Measurements from ENCODE around the gene KRTAP9-4. TPM values are rescaled to one million over a fixed set of nuclear protein-coding genes. Genes with fewer than 3 reads are reported as not detected.

KRTAP9-4 gene
- total RNA-seq, 1 experiment from 2014 or later: not detected

DNA sequence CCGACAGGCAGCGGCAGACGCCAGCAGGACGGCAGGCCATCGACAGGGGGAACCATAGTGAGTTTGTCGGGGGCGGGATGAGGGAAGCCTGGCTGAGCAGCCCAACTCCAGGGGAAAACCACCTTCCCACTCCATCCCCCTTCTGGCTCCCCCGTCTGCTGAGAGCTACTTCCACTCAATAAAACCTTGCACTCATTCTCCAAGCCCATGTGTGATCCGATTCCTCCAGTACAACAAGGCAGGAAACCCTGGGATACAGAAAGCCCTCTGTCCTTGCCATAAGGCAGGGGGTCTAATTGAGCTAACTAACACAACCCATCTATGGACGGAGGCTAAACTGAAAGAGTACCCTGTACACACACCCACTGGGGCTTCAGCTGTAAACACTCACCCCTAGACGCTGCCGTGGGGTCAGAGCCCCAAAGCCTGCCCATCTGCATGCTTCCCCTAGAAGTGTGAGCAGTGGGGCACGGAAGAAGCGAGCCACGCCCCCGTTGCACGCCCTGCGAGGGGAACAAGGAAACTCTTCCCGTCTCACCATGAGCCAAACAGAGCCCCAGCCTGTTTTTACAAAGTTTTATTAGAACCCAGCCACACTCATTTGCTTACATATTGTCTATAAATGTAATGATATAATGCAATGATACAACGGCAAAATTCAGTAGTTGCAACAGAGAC, 49.1 kb downstream of the KRTAP9-4 start:
- no peaks in the 10 kb centered on the region for H3K27me3 ChIP-seq
- H3K9me3 ChIP-seq: peaks cover 5% of the 10 kb centered on the region; the same call in 1 of the 2 replicates
- DNase-seq: no peak
- H3K4me3 ChIP-seq: no peak overlapping the region
- H3K36me3 ChIP-seq: no peaks in the 10 kb centered on the region

Other genes starting within 250 kb of the KRTAP9-4 start
- not detected in 2 replicates for gene KRTAP3-2, start 249.8 kb upstream of the KRTAP9-4 start, total RNA-seq (2014; rRNA removed; shearing (Covaris generic); ENCODE audit: low replicate concordance)
- gene KRTAP3-1, start 240.6 kb upstream of the KRTAP9-4 start, total RNA-seq (2014; rRNA removed; shearing (Covaris generic); ENCODE audit: low replicate concordance): not detected in 2 replicates
- gene KRTAP1-5, start 222.5 kb upstream of the KRTAP9-4 start, total RNA-seq (2014; rRNA removed; shearing (Covaris generic); ENCODE audit: low replicate concordance): 1.2 and 3.2 TPM in 2 replicates
- gene KRTAP1-4, start 219.5 kb upstream of the KRTAP9-4 start, total RNA-seq (2014; rRNA removed; shearing (Covaris generic); ENCODE audit: low replicate concordance): not detected in 2 replicates
- not detected in 2 replicates for gene KRTAP1-3, start 214.8 kb upstream of the KRTAP9-4 start, total RNA-seq (2014; rRNA removed; shearing (Covaris generic); ENCODE audit: low replicate concordance)
- 0.33 TPM in 1 of 2 replicates, not detected in the other for gene KRTAP1-1, start 208.2 kb upstream of the KRTAP9-4 start, total RNA-seq (2014; rRNA removed; shearing (Covaris generic); ENCODE audit: low replicate concordance)
- not detected in 2 replicates for gene KRTAP2-1, start 202.4 kb upstream of the KRTAP9-4 start, total RNA-seq (2014; rRNA removed; shearing (Covaris generic); ENCODE audit: low replicate concordance)
- gene KRTAP2-2, start 194.5 kb upstream of the KRTAP9-4 start, total RNA-seq (2014; rRNA removed; shearing (Covaris generic); ENCODE audit: low replicate concordance): not detected in 2 replicates
- 0.33 TPM in 1 of 2 replicates, not detected in the other for gene KRTAP2-3, start 189.6 kb upstream of the KRTAP9-4 start, total RNA-seq (2014; rRNA removed; shearing (Covaris generic); ENCODE audit: low replicate concordance)
- gene KRTAP2-4, start 183.8 kb upstream of the KRTAP9-4 start, total RNA-seq (2014; rRNA removed; shearing (Covaris generic); ENCODE audit: low replicate concordance): not detected in 2 replicates
- gene KRTAP4-7, start 165.5 kb upstream of the KRTAP9-4 start, total RNA-seq (2014; rRNA removed; shearing (Covaris generic); ENCODE audit: low replicate concordance): not detected in 2 replicates
- not detected in 2 replicates for gene KRTAP4-8, start 151.5 kb upstream of the KRTAP9-4 start, total RNA-seq (2014; rRNA removed; shearing (Covaris generic); ENCODE audit: low replicate concordance)
- not detected in 2 replicates for gene KRTAP4-16, start 147.5 kb upstream of the KRTAP9-4 start, total RNA-seq (2014; rRNA removed; shearing (Covaris generic); ENCODE audit: low replicate concordance)
- gene KRTAP4-9, start 144.3 kb upstream of the KRTAP9-4 start, total RNA-seq (2014; rRNA removed; shearing (Covaris generic); ENCODE audit: low replicate concordance): not detected in 2 replicates
- not detected in 2 replicates for gene KRTAP4-11, start 131.3 kb upstream of the KRTAP9-4 start, total RNA-seq (2014; rRNA removed; shearing (Covaris generic); ENCODE audit: low replicate concordance)
- gene KRTAP4-12, start 125.5 kb upstream of the KRTAP9-4 start, total RNA-seq (2014; rRNA removed; shearing (Covaris generic); ENCODE audit: low replicate concordance): not detected in 2 replicates
- not detected in 2 replicates for gene KRTAP4-6, start 109.1 kb upstream of the KRTAP9-4 start, total RNA-seq (2014; rRNA removed; shearing (Covaris generic); ENCODE audit: low replicate concordance)
- gene KRTAP4-5, start 99.9 kb upstream of the KRTAP9-4 start, total RNA-seq (2014; rRNA removed; shearing (Covaris generic); ENCODE audit: low replicate concordance): not detected in 2 replicates
- gene KRTAP4-4, start 88.9 kb upstream of the KRTAP9-4 start, total RNA-seq (2014; rRNA removed; shearing (Covaris generic); ENCODE audit: low replicate concordance): not detected in 2 replicates
- gene KRTAP4-3, start 81.5 kb upstream of the KRTAP9-4 start, total RNA-seq (2014; rRNA removed; shearing (Covaris generic); ENCODE audit: low replicate concordance): not detected in 2 replicates
- not detected in 2 replicates for gene KRTAP4-2, start 71.5 kb upstream of the KRTAP9-4 start, total RNA-seq (2014; rRNA removed; shearing (Covaris generic); ENCODE audit: low replicate concordance)
- not detected in 2 replicates for gene KRTAP4-1, start 64.8 kb upstream of the KRTAP9-4 start, total RNA-seq (2014; rRNA removed; shearing (Covaris generic); ENCODE audit: low replicate concordance)
- gene KRTAP9-1, start 59.8 kb upstream of the KRTAP9-4 start, total RNA-seq (2014; rRNA removed; shearing (Covaris generic); ENCODE audit: low replicate concordance): not detected in 2 replicates
- not detected in 2 replicates for gene KRTAP9-2, start 23.0 kb upstream of the KRTAP9-4 start, total RNA-seq (2014; rRNA removed; shearing (Covaris generic); ENCODE audit: low replicate concordance)
- not detected in 2 replicates for gene KRTAP9-3, start 17.2 kb upstream of the KRTAP9-4 start, total RNA-seq (2014; rRNA removed; shearing (Covaris generic); ENCODE audit: low replicate concordance)
- gene KRTAP9-8, start 11.7 kb upstream of the KRTAP9-4 start, total RNA-seq (2014; rRNA removed; shearing (Covaris generic); ENCODE audit: low replicate concordance): not detected in 2 replicates
- not detected in 2 replicates for gene KRTAP9-9, start 5.7 kb downstream of the KRTAP9-4 start, total RNA-seq (2014; rRNA removed; shearing (Covaris generic); ENCODE audit: low replicate concordance)
- not detected in 2 replicates for gene KRTAP9-6, start 15.7 kb downstream of the KRTAP9-4 start, total RNA-seq (2014; rRNA removed; shearing (Covaris generic); ENCODE audit: low replicate concordance)
- not detected in 2 replicates for gene KRTAP9-7, start 26.0 kb downstream of the KRTAP9-4 start, total RNA-seq (2014; rRNA removed; shearing (Covaris generic); ENCODE audit: low replicate concordance)
- not detected in 2 replicates for gene KRTAP29-1, start 53.2 kb downstream of the KRTAP9-4 start, total RNA-seq (2014; rRNA removed; shearing (Covaris generic); ENCODE audit: low replicate concordance)
- not detected in 2 replicates for gene KRTAP16-1, start 59.6 kb downstream of the KRTAP9-4 start, total RNA-seq (2014; rRNA removed; shearing (Covaris generic); ENCODE audit: low replicate concordance)
- gene KRTAP17-1, start 66.0 kb downstream of the KRTAP9-4 start, total RNA-seq (2014; rRNA removed; shearing (Covaris generic); ENCODE audit: low replicate concordance): not detected in 2 replicates
- gene KRT33A, start 101.1 kb downstream of the KRTAP9-4 start, total RNA-seq (2014; rRNA removed; shearing (Covaris generic); ENCODE audit: low replicate concordance): not detected in 2 replicates
- gene KRT33B, start 120.1 kb downstream of the KRTAP9-4 start, total RNA-seq (2014; rRNA removed; shearing (Covaris generic); ENCODE audit: low replicate concordance): 0.17 and 2.0 TPM in 2 replicates
- 0.49 TPM in 1 of 2 replicates, not detected in the other for gene KRT34, start 132.6 kb downstream of the KRTAP9-4 start, total RNA-seq (2014; rRNA removed; shearing (Covaris generic); ENCODE audit: low replicate concordance)
- gene KRT31, start 147.9 kb downstream of the KRTAP9-4 start, total RNA-seq (2014; rRNA removed; shearing (Covaris generic); ENCODE audit: low replicate concordance): not detected in 2 replicates
- gene KRT37, start 174.9 kb downstream of the KRTAP9-4 start, total RNA-seq (2014; rRNA removed; shearing (Covaris generic); ENCODE audit: low replicate concordance): not detected in 2 replicates
- gene KRT38, start 191.3 kb downstream of the KRTAP9-4 start, total RNA-seq (2014; rRNA removed; shearing (Covaris generic); ENCODE audit: low replicate concordance): 0.17 TPM in 1 of 2 replicates, not detected in the other
- gene KRT32, start 217.7 kb downstream of the KRTAP9-4 start, total RNA-seq (2014; rRNA removed; shearing (Covaris generic); ENCODE audit: low replicate concordance): 0.72 TPM in 1 of 2 replicates, not detected in the other
- gene KRT35, start 231.5 kb downstream of the KRTAP9-4 start, total RNA-seq (2014; rRNA removed; shearing (Covaris generic); ENCODE audit: low replicate concordance): 0.33 TPM in 1 of 2 replicates, not detected in the other
- 0.20 TPM in 1 of 2 replicates, not detected in the other for gene KRT36, start 240.2 kb downstream of the KRTAP9-4 start, total RNA-seq (2014; rRNA removed; shearing (Covaris generic); ENCODE audit: low replicate concordance)